22Rv1 (cell line): ENCODE results near the gene ERBB2.

Experiments used
- CTCF ChIP-seq: fragments of 450-650 bp; IDR thresholded peaks from 2 replicates; pipeline ENCODE4 v1.5.1; 2017; ENCODE audit warnings: mild to moderate bottlenecking
- ZFX ChIP-seq: fragments of 450-650 bp; IDR thresholded peaks from 2 replicates; pipeline ENCODE4 v1.6.1; 2017; ENCODE audit warnings: antibody characterized with exemption, borderline replicate concordance

DNA sequence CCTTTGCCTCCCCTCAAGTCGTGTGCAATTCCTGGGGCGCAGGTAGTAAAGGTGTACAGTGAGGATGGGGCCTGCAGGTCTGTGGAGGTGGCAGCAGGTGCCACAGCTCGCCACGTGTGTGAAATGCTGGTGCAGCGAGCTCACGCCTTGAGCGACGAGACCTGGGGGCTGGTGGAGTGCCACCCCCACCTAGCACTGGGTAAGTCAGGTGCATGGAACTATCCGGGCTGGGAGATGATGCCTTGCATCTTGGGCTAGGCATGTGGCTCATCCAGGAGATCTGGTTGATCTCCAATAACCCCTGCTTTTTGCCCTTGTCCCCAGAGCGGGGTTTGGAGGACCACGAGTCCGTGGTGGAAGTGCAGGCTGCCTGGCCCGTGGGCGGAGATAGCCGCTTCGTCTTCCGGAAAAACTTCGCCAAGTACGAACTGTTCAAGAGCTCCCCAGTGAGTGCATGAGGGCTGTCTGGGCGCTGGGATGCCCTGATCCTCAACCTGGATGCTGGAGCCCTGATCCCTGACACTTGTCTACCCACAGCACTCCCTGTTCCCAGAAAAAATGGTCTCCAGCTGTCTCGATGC, 43.1 kb downstream of the ERBB2 start:
- TF ChIP-seq CTCF (no peak), ZFX (no peak)
